Loucy (cell line): ENCODE results near the gene TP63.

Experiments used
- CTCF ChIP-seq: fragments of 200-600 bp; sonication (generic); conservative IDR thresholded peaks from 2 replicates; pipeline ENCODE4 v1.5.1; 2014; ENCODE audit warnings: mild to moderate bottlenecking, antibody characterized with exemption, low read length
- EZH2phosphoT487 ChIP-seq: fragments of 200-600 bp; IDR thresholded peaks from 2 replicates; pipeline ENCODE4 v1.6.1; 2018; ENCODE audit warnings: antibody characterized with exemption, mild to moderate bottlenecking, moderate library complexity, borderline replicate concordance

GRCh38 chr3:189869165-189869564 lies 238.0 kb downstream of the TP63 start:
- TF ChIP-seq CTCF (no peak), EZH2phosphoT487 (no peak)
